Retina (tissue), 1 donor: ENCODE results near the gene MYO18A.
A peak's percentile ranks its signal among the peaks of the same experiment; 100 is the strongest.

Experiments
- DNase-seq: peaks from one replicate; pipeline ENCODE4 v3.0.0-alpha.2; 2016

The MYO18A gene

GRCh38 chr17:29145289-29146073 is 34.7 kb downstream of the MYO18A start:
- no peak for DNase-seq

DNA sequence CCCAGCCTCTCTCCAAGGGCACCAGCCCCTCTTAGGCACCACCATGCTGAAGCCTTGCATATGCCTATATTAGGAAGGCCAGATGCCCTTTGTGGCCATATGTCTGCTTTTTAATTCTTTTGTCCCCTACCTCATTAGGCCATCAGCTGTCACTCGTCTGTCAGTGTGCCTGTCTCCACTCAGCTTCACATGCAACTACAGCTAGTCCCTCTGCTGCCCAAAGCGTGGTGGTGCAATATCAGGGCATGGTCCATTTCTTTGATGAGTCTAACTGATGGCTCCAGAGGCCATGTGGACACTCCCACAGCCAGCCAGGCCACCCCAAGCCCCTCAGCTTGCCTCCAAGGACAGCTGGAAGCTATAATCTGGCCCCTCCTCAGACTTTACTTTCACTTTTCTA is 36.3 kb downstream of the MYO18A start:
- peak; percentile 67 for DNase-seq

- no peak for DNase-seq
These were observed 38.7 kb downstream of the MYO18A start for GRCh38 chr17:29141514-29141876.

DNA sequence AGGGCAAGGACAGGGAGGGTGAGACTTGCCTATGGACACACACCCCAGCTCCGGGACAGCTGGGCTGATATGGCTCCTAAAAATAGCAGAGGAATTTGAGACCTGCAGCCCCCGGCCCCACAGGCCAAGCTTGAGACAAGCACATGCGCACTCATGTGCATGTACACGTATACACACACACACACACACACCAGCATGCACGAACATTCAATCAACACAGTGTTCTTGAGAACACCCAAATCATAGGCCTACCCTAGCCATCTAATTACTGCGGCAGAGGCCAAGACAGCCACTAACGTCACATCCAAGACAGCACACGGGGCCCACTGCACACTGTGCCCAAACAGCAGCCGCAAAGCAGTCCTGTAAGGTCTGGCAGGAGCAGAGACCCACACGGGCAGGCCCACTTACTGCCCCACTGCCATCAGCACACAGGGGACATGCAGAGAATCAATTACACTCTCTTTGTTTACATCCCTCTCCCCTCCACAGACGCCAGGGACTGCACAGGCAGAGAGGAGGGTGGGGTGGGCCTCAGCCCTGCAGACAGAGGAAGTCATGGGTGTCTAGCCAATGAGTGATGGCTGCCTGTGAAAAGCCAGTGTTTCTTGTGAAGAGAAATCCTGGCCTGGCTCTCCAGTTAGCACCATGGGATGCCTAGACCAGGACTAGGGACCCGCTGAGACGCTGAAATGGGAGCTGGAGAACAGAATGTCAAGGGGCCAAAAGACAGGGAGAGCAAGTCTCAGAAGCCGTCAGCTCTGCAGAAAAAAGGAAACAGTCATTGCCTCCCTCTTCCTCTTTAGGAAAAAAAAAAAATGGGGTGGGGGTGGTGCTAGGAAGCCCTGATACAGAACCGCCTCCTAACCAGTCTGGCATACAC is 39.3 kb downstream of the MYO18A start:
- peak; percentile 80 for DNase-seq

GRCh38 chr17:29140051-29140621 is 40.1 kb downstream of the MYO18A start:
- DNase-seq = no peak

DNA sequence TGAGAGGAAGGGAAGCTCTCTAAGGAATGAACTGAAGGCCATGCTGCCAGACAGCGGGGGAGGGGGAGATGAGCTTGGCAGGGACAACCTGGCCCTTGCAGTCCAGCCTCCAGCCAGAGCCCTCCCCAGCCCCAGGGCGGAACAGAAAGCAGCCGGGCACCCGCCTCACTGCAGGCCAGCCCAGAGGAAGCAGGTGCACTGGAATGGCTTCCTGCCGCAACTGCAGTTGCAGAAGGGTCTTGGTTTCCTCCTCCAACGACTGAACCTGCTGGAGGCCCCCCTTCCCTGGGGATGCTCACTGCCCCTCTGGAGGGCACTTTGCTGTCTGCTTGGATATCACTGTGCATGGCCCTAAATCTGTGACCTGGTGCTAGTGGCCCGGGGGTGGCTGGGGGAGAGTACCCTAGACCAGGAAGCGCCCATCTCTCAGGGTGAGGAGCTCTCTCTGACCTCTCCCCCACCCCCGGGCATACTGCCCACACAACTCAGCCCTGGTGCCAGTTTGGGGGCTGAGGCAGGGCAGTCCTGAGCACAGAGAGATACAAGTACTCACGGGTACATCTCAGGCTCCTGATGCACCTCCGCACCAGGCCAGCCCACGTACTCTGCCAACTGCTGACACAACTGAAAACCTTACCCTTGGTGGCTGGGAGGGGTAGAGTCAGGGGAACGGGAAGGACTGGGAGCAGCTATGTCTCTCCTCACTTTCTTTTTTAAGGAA is 41.1 kb downstream of the MYO18A start:
- DNase-seq = no peak

DNA sequence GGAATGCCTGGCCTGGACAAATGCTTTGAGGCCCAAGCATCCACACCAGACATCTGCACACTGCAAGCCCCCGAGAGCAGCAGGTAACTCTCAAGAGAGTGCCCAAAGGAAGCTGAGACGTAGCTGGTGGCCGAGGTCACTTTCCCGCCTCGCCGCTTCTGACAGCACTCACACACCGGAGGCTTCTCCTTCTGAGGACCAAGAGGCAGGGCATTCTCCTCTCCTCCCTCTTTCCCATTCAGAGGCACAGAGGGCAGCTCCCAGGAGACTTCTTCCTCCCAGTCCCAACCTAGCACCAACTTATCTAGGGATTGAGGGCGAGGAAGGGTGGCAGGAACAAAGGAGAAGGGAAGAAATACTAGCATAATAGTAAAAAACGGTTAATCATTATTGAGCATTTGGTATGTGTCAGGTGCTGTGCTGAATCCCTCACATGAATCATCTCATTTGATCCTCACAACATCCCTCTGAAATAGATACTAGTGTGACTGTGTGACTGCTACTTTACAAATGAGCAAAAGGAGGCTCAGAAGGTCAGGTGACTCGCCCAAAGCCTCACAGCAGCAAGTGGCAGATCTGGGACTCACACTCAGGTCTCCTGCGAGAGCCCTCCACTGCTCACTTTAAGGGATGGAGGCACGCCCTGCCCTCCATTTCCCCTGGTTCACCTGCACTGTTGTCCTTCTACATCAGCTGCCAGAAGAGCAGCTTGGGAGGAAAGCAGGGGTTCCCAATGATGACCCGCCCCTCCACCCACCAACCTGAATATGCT is 41.8 kb downstream of the MYO18A start:
- DNase-seq = no peak

GRCh38 chr17:29136998-29137730 is 43.0 kb downstream of the MYO18A start:
- no peak for DNase-seq

DNA sequence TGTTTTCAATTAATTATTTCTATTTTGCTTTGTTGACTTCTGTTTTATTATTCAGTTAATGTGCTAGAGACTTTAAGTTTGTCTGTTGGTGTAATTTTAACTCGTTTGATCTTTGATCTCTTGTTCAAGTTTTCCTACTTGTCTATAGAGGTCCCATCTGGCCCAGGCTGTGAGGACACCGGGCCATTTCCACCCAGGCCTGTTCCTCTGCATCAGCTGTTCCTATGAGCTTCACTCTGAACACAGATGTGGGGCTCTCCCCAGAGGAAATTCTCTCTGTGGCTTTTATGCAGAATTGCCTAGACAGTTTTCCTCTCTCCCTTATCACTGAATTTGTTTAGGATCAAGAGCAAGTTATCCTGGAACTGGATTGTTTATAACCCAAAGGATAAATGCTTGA is 44.7 kb downstream of the MYO18A start:
- no peak for DNase-seq

DNA sequence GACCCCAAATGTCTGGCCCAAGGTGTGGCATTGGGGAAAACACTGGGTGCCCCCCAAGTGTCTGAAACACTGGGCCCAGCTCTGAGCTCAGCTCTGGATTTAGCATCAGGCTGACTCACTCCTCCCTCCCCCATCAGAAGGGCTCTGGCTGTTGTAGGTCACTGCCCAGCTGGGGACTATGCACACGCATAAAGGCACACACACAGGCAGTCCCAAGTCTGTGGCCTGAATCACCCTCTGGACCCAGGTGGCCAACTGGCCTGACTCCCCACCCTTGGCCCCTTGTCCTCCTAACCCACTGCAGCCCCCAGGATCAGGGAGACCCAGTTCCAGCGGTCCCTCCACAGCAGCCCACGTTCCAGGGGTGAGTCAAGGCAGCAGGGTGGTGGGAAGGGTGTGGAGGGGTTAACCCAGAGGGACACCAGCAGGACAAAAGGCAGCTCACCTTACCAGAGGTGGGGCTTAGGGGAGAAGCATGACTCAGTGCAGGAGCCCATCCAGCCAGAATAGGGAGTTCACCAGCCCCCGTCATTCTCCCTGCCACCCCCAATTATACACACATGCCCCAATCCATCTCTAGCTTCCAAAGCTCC is 47.0 kb downstream of the MYO18A start:
- DNase-seq = no peak

GRCh38 chr17:29131814-29132682 is 48.1 kb downstream of the MYO18A start:
- no peak for DNase-seq

GRCh38 chr17:29129731-29130130 is 50.5 kb downstream of the MYO18A start:
- DNase-seq = no peak

DNA sequence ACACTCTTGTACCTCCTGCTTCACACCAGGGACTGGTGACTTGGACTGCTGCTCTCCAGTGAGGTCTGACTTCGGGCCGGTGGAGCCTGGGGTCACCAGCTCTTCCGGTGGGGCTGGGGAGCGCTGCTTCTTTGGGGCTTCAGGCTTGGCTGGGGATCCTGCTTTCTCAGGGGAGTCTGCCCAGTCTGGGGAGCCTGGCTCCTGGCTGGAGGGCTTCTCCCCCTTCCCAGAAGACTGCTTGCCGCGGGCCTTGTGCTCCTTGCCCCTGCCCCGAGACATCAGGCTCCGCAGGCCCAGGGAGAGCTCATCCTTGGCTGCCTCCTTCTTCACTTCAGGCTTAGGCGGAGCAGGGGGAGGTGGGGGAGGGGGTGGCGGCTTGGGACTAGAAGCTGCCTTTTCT is 52.4 kb downstream of the MYO18A start:
- DNase-seq = no peak

DNA sequence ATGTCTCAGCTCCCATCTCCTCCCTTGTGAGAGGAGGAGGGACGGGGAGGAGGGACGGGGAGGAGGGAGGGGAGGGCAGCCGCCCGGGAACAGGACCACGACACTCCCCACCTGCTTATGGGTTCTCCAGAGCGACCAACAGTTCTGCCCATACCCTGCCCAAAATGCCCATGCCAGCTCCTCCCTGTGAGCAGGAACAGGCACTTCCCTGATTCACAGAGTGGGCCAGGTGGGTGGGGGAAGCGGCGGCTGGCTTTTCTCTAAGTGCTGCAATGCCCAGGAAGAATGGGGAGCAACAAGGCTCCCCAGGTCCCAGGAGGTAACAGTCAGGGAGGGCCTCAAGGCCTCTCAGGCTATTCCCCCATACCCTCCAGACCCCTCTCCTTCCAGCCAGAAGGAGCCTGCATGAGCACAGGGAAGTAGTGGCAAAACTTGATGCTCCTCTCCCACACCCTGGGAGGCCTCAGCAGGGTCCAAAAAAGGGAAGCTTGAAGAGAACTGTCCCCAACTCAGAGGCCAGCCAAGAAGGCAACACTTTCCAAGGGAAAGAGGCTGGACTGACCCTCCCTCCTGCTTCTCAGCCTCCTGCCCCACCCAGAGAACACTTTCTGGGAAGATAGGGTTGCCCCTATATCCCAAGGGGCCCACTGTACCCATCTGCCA is 53.8 kb downstream of the MYO18A start:
- DNase-seq = no peak

- DNase-seq = no peak
These were observed 54.5 kb downstream of the MYO18A start for GRCh38 chr17:29125651-29126050.

- DNase-seq = no peak
These were observed 55.3 kb downstream of the MYO18A start for GRCh38 chr17:29124925-29125273.

GRCh38 chr17:29124135-29124924 is 55.9 kb downstream of the MYO18A start:
- peak; percentile 59 for DNase-seq

GRCh38 chr17:29123111-29123510 is 57.1 kb downstream of the MYO18A start:
- DNase-seq = no peak

GRCh38 chr17:29121442-29121841 is 58.8 kb downstream of the MYO18A start:
- DNase-seq = no peak
